Naive thymus-derived CD4-positive, alpha-beta T cell (primary cell): ENCODE data around the gene MRPL37. TPM values are rescaled to one million over a fixed set of nuclear protein-coding genes. Genes with fewer than 3 reads are reported as not detected.

ENCODE experiments used
- ATAC-seq: fragments of 150-1000 bp; cut with Tn5 transposase; 2 replicates; pipeline ENCODE4 v1.10.0; 2021; ENCODE audit warnings: mild to moderate bottlenecking, moderate library complexity
- CTCF ChIA-PET: fragments of 350-600 bp; sonication (Branson Sonifier 250); formaldehyde crosslinking; loops from one replicate; lab custom pipeline; 2021; ENCODE audit warnings: antibody characterized with exemption; lab: Charles Lee
- POLR2A ChIA-PET: fragments of 350-600 bp; sonication (Branson Sonifier 250); formaldehyde crosslinking; loops from one replicate; lab custom pipeline; 2021; ENCODE audit warnings: antibody characterized with exemption, inconsistent platforms; lab: Charles Lee
- DNase-seq, 9 donors: peaks; one replicate each; pipeline versions ENCODE4 v3.0.0 to v3.0.0-alpha.2; 2020 to 2022; ENCODE audit warnings: mixed read lengths in 1 of 9
- H3K27ac ChIP-seq: one replicate; pipeline ENCODE4 v1.7.0; 2013; ENCODE audit warnings: mild to moderate bottlenecking, low read depth, low read length, moderate library complexity
- H3K27me3 ChIP-seq, 2 donors: one replicate each; pipeline ENCODE4 v1.7.0; 2013; ENCODE audit warnings: low read length in 2 of 2, mild to moderate bottlenecking in 2 of 2, moderate library complexity in 2 of 2; ENCODE audit not compliant: control insufficient read depth in 2 of 2, insufficient read depth in 2 of 2
- H3K36me3 ChIP-seq, 3 experiments: 1 replicate in 2 of 3; 2 replicates in 1 of 3; pipeline ENCODE4 v1.7.0; 2013; ENCODE audit warnings: low read length in 3 of 3, mild to moderate bottlenecking in 3 of 3, moderate library complexity in 1 of 3; ENCODE audit not compliant: insufficient read depth in 3 of 3, control insufficient read depth in 2 of 3
- H3K4me1 ChIP-seq, 2 donors: one replicate each; pipeline ENCODE4 v1.7.0; 2013; ENCODE audit warnings: low read length in 2 of 2, mild to moderate bottlenecking in 2 of 2, moderate library complexity in 1 of 2; ENCODE audit not compliant: control insufficient read depth in 2 of 2, insufficient read depth in 2 of 2
- H3K4me3 ChIP-seq: 2 replicates; pipeline ENCODE4 v1.7.0; 2013; ENCODE audit warnings: mild to moderate bottlenecking, low read length
- H3K9me3 ChIP-seq, 3 experiments: 1 replicate in 2 of 3; 2 replicates in 1 of 3; pipeline ENCODE4 v1.7.0; 2013; ENCODE audit warnings: low read length in 3 of 3; ENCODE audit not compliant: control insufficient read depth in 2 of 3
- H3K27ac Mint-ChIP-seq, 9 donors: one replicate each; pipeline ENCODE4 v1.8.0; 2020 to 2022; ENCODE audit warnings: mixed read lengths in 9 of 9, mild to moderate bottlenecking in 8 of 9, moderate library complexity in 5 of 9, inconsistent platforms in 2 of 9
- H3K27me3 Mint-ChIP-seq, 5 donors: one replicate each; pipeline ENCODE4 v1.8.0; 2021 to 2022; ENCODE audit warnings: mixed read lengths in 5 of 5, mild to moderate bottlenecking in 1 of 5
- H3K36me3 Mint-ChIP-seq, 5 donors: one replicate each; pipeline ENCODE4 v1.8.0; 2020 to 2022; ENCODE audit warnings: mixed read lengths in 5 of 5, mild to moderate bottlenecking in 3 of 5, inconsistent platforms in 1 of 5
- H3K4me1 Mint-ChIP-seq, 7 donors: one replicate each; pipeline ENCODE4 v1.8.0; 2020 to 2022; ENCODE audit warnings: mixed read lengths in 7 of 7, mild to moderate bottlenecking in 3 of 7, inconsistent platforms in 1 of 7
- H3K4me3 Mint-ChIP-seq, 10 donors: one replicate each; pipeline ENCODE4 v1.8.0; 2020 to 2022; ENCODE audit warnings: mild to moderate bottlenecking in 10 of 10, mixed read lengths in 10 of 10, moderate library complexity in 6 of 10, inconsistent platforms in 2 of 10
- H3K9me3 Mint-ChIP-seq, 11 donors: one replicate each; pipeline ENCODE4 v1.8.0; 2020 to 2022; ENCODE audit warnings: mixed read lengths in 11 of 11, mild to moderate bottlenecking in 4 of 11, inconsistent platforms in 1 of 11, moderate library complexity in 1 of 11
- intact Hi-C, 2 donors: fragments of 100-400 bp; cut with micrococcal nuclease; formaldehyde crosslinking; loops; one replicate each; pipeline ENCODE4 v1.15.1; 2023
- polyA plus RNA-seq, 2 donors: library from polyadenylated mRNA; unstranded; fragments of 300-500 nt; fragmentation: Illumina TruSeq; gene quantifications; one replicate each; pipeline ENCODE4 v1.2.3, GENCODE V29; 2021
- total RNA-seq, 6 experiments: library from RNA in 5 of 6; stranded (reverse) in 5 of 6; gene quantifications; 1 replicate in 5 of 6; 2 replicates in 1 of 6; pipeline ENCODE4 v1.2.3 and lab custom pipeline; 2021 to 2026

MRPL37 gene
- total and polyA plus RNA-seq, 7 experiments from 2014 or later: 25.4 to 86.7 (median 36.6) TPM

DNA sequence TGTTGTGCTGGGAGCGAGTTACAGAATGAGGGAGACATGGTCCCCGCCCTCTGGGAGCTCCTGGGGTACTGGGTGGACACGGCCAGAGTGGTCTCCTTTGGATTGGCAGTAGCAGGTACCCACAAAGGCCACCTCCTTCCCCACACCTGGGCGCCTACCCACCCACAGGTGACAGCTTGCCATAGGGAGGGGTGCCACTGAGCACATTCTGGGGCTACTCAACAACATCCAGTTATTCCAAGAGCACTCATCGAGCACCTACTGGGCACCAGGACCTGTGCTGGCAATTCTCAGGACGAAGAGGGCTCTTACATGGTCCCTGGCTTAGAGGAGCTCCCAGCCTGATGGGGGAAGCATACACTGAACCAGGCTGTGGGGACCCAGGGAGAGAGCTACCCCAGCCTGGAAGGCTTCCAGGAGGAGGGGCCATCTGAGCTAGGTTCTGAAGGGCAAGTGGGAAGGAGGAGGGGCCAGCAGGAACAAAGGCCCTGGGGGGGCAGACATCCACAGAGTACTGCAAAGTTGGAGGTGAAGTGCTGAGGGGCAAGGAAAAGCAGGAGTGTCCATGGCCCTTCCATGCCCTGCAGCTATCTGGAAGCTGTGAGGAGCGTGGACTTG, 22.0 kb downstream of the MRPL37 start:
- Histone ChIP-seq H3K27me3 (no peaks in the 10 kb centered on the region), H3K4me1 (no peaks in the 10 kb centered on the region), H3K9me3 (no peaks in the 10 kb centered on the region), H3K27ac (no peak overlapping the region), H3K36me3 (peaks cover 0 to 46% (median 22%) of the 10 kb centered on the region in 3 experiments), H3K4me3 (no peak overlapping the region)
- no peak for DNase-seq
- ATAC-seq: no peak
- H3K4me1 Mint-ChIP-seq: peaks cover 5 to 41% (median 14%) of the 10 kb centered on the region in 7 donors
- intact Hi-C loops: no loop called here
- peaks cover 7 to 28% (median 19%) of the 10 kb centered on the region in 5 donors for H3K36me3 Mint-ChIP-seq
- POLR2A ChIA-PET: interaction anchor here (0.6 kb wide), 1 partner anchor 297 kb away, joined by 3 read pairs; no protein-coding TSS in a partner anchor
- peak overlapping the region in 8 of 9 donors; percentile 6 to 79 (median 50) for H3K27ac Mint-ChIP-seq
- H3K9me3 Mint-ChIP-seq: no peaks in the 10 kb centered on the region
- CTCF ChIA-PET: no interaction called here
- no peak overlapping the region for H3K4me3 Mint-ChIP-seq
- no peaks in the 10 kb centered on the region for H3K27me3 Mint-ChIP-seq

DNA sequence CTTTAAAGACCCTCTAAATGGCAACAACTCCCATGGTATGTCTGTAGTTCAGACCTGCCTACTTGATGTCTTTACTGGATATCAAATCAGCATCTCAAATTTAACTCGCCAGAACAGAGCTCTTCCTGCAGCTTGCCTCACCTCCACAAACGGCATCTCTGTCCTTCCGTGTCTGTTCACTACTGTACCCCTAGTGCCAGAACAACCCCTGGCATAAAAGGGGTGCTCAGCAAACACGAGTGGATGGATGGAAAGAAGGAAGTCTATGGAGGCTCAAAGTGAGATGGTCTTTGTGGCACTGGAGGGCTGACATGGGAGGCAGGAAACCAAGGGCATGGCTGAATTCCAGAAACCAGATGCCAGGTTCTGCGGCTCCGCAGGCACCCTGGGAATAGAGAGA, 22.7 kb downstream of the MRPL37 start:
- Mint-ChIP-seq H3K4me1 (peaks cover 5 to 36% (median 12%) of the 10 kb centered on the region in 7 donors), H3K27me3 (no peaks in the 10 kb centered on the region), H3K9me3 (no peaks in the 10 kb centered on the region), H3K36me3 (peaks cover 1 to 22% (median 16%) of the 10 kb centered on the region in 5 donors), H3K4me3 (no peak overlapping the region), H3K27ac (peak overlapping the region in 6 of 9 donors; percentile 6 to 79 (median 50))
- POLR2A ChIA-PET: interaction anchor here (0.6 kb wide), 1 partner anchor 296 kb away, joined by 3 read pairs; no protein-coding TSS in a partner anchor
- no peak for ATAC-seq
- no peak overlapping the region for H3K4me3 ChIP-seq
- DNase-seq: no peak
- no peak overlapping the region for H3K27ac ChIP-seq
- H3K4me1 ChIP-seq: no peaks in the 10 kb centered on the region
- no peaks in the 10 kb centered on the region for H3K27me3 ChIP-seq
- peaks cover 0 to 45% (median 17%) of the 10 kb centered on the region in 3 experiments for H3K36me3 ChIP-seq
- CTCF ChIA-PET: no interaction called here
- no peaks in the 10 kb centered on the region for H3K9me3 ChIP-seq
- intact Hi-C loops: no loop called here

DNA sequence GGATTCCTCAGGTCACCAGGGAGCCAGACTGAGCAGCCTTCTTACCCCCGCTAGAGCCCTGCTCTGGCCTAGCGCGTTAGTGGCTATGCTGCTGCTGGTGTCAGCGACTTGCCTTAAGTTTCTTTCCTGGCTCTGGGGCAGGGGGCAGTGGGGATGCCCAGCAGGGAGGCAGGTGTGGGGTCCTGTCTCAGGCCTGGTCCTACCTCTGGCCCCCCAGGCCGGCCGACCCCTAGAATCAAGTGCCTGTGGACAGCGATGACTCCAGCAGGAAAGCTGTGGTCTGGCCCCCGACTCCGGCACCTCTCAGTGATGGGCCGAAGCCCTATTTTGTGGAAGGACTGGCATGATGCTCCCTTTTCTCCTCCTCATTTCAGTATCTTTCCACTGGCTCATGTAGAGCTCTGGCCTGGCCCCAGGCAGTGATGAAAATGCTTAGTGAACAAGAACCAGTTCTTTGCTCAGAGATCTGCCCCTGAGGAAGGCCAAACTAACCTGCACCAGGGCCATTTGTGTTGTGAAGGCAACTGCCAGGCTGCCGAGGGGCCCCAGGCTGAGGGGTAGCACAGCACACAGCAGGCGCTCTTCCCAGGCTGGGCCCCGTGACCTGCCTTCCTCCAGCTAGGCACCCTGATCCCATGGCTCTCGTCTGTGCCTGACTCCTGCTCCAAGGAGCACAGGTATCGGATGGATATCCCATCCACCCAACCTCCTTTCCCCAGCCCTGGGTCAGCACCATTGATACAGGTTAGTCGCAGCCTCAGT, 23.7 kb downstream of the MRPL37 start:
- no peak for ATAC-seq

DNA sequence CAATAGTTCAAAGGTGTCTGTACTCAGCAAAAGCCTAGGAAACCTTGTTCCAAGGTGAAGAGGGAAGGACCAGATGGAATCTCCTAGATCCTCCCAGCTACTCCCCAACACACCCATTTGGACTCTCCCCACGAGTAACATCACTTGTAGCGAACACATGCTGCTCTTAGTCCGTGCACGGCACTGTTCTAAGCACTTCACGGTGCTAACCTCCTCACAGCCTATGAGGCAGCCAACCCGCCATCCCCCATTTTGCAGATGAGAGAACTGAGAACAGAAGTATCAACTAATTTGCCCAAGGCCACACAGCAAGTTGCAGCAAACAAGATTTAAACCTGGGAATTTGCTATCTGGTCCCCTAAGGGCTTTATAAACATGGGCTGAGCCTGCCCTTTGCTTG, 24.3 kb downstream of the MRPL37 start:
- intact Hi-C loops: no loop called here

More for the DNA sequence above, 23.7 kb downstream of the MRPL37 start:
- H3K36me3 Mint-ChIP-seq: peaks cover 4 to 14% (median 12%) of the 10 kb centered on the region in 5 donors
- intact Hi-C loops: no loop called here
- H3K4me3 Mint-ChIP-seq: peak overlapping the region in 1 of 10 donors; percentile 23
- ChIA-PET POLR2A (no interaction called here), CTCF (interaction anchor here (0.6 kb wide), 1 partner anchor 19 kb away, joined by 3 read pairs; no protein-coding TSS in a partner anchor)
- Histone ChIP-seq H3K4me3 (no peak overlapping the region), H3K4me1 (no peaks in the 10 kb centered on the region), H3K27me3 (no peaks in the 10 kb centered on the region), H3K9me3 (no peaks in the 10 kb centered on the region), H3K36me3 (peaks cover 0 to 45% (median 11%) of the 10 kb centered on the region in 3 experiments), H3K27ac (no peak overlapping the region)
- H3K9me3 Mint-ChIP-seq: no peaks in the 10 kb centered on the region
- H3K27ac Mint-ChIP-seq: peak overlapping the region; percentile 13 to 80 (median 30)
- peaks cover 5 to 32% (median 13%) of the 10 kb centered on the region in 7 donors for H3K4me1 Mint-ChIP-seq
- no peak for DNase-seq
- no peaks in the 10 kb centered on the region for H3K27me3 Mint-ChIP-seq

DNA sequence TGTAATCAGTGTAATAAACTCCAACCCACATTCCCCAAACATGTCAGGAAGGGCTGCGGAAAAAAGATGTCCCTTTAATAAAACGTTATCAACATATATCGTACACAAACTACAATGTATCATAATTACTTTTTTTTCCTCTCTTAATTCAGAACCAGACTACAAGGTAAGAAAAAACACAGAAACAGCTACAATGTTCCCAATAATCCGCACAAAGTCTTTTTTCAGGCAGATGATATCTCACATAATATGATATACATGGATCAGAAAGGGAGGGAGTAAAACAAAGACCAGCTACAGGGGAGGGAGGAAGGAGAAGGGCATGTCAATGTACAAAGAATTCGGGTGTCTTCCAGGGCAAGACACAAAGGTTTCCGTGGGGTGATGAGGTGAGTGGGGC, 25.4 kb downstream of the MRPL37 start:
- Mint-ChIP-seq H3K4me1 (peaks cover 5 to 25% (median 9%) of the 10 kb centered on the region in 7 donors), H3K9me3 (no peaks in the 10 kb centered on the region), H3K27me3 (no peaks in the 10 kb centered on the region), H3K36me3 (peaks cover 4 to 11% (median 6%) of the 10 kb centered on the region in 5 donors), H3K27ac (peak overlapping the region in 6 of 9 donors; percentile 12 to 72 (median 26)), H3K4me3 (no peak overlapping the region)
- POLR2A ChIA-PET: no interaction called here
- Histone ChIP-seq H3K27ac (no peak overlapping the region), H3K36me3 (peaks cover 0 to 39% (median 0%) of the 10 kb centered on the region in 3 experiments), H3K4me1 (no peaks in the 10 kb centered on the region), H3K4me3 (no peak overlapping the region), H3K9me3 (no peaks in the 10 kb centered on the region), H3K27me3 (no peaks in the 10 kb centered on the region)
- no peak for ATAC-seq
- CTCF ChIA-PET: no interaction called here
- intact Hi-C loops: no loop called here
- DNase-seq: no peak

More for the DNA sequence above, 24.3 kb downstream of the MRPL37 start:
- DNase-seq: no peak
- ChIA-PET POLR2A (no interaction called here), CTCF (no interaction called here)
- Histone ChIP-seq H3K4me3 (no peak overlapping the region), H3K36me3 (peaks cover 0 to 45% (median 8%) of the 10 kb centered on the region in 3 experiments), H3K27ac (no peak overlapping the region), H3K9me3 (no peaks in the 10 kb centered on the region), H3K27me3 (no peaks in the 10 kb centered on the region), H3K4me1 (no peaks in the 10 kb centered on the region)
- Mint-ChIP-seq H3K27me3 (no peaks in the 10 kb centered on the region), H3K9me3 (no peaks in the 10 kb centered on the region), H3K27ac (peak overlapping the region in 7 of 9 donors; percentile 13 to 61 (median 29)), H3K4me1 (peaks cover 5 to 26% (median 11%) of the 10 kb centered on the region in 7 donors), H3K36me3 (peaks cover 4 to 11% (median 10%) of the 10 kb centered on the region in 5 donors), H3K4me3 (peak overlapping the region in 2 of 10 donors; percentile 1 to 23)
- no peak for ATAC-seq

DNA sequence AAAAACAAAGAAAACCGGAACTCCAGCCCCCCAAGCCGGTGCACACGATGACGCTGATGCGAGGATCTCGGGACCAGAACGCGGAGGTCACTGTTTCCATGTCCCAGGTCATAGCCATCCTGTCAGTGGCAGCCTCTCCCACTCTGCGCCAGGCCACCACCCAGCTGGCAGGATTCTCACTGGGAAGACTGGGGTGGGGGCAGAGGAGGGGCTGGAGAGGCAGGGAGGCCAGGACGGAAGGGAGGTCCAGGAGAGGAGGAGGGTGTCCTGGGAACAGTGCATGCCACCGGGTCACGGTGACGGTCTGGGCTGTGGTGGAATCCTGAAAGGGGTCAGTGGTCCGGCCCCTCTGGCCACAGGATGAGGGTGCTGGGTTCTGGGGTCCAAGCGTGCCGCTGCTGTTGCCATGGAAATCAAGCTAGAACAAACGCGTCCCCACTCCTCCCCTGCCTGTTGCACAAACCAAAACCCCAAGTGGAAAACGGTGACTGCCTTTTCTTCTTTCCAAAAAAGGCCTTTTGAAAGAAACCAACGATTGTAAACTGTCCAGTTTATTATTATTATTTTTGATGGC, 26.1 kb downstream of the MRPL37 start:
- peak overlapping the region in 3 of 9 donors; percentile 12 to 47 (median 19) for H3K27ac Mint-ChIP-seq
- Histone ChIP-seq H3K4me3 (no peak overlapping the region), H3K9me3 (no peaks in the 10 kb centered on the region), H3K27ac (no peak overlapping the region), H3K36me3 (peaks cover 0 to 32% (median 0%) of the 10 kb centered on the region in 3 experiments), H3K27me3 (no peaks in the 10 kb centered on the region), H3K4me1 (peaks cover 0 to 1% of the 10 kb centered on the region in 2 donors)
- DNase-seq: no peak
- H3K4me1 Mint-ChIP-seq: peaks cover 5 to 29% (median 14%) of the 10 kb centered on the region in 7 donors
- peaks cover 4 to 11% (median 6%) of the 10 kb centered on the region in 5 donors for H3K36me3 Mint-ChIP-seq
- no peaks in the 10 kb centered on the region for H3K27me3 Mint-ChIP-seq
- CTCF ChIA-PET: no interaction called here
- no peak for ATAC-seq
- no peak overlapping the region for H3K4me3 Mint-ChIP-seq
- intact Hi-C loops: no loop called here
- POLR2A ChIA-PET: interaction anchor here (0.5 kb wide), 1 partner anchor 495 kb away, joined by 4 read pairs; no protein-coding TSS in a partner anchor
- no peaks in the 10 kb centered on the region for H3K9me3 Mint-ChIP-seq
